K562 (cell line): Measurements from ENCODE around the gene RSPH1. TPM values are rescaled to one million over a fixed set of nuclear protein-coding genes. Genes with fewer than 3 reads are reported as not detected.

ENCODE experiments used
- ATAC-seq: fragments of 200-7000 bp; cut with Tn5 transposase; 3 replicates; pipeline ENCODE4 v1.9.1; 2020; ENCODE audit warnings: moderate library complexity
- BruUV-seq: library from RNA; stranded (reverse); fragments of 400-500 nt; replicated peaks from 2 replicates; lab custom pipeline; 2021; lab: Mats Ljungman, UMichigan
- CTCF ChIA-PET: fragments of 300-600 bp; formaldehyde crosslinking; extraction: SDS; loops from one replicate; lab custom pipeline; 2021; ENCODE audit warnings: low intra/inter-chr PET ratio; lab: Yijun Ruan, JAX
- POLR2A ChIA-PET: fragments of 300-600, 350-650 bp; sonication (Branson Sonifier 250); formaldehyde crosslinking; extraction: SDS; loops from one replicate; lab custom pipeline; 2021; ENCODE audit warnings: antibody characterized with exemption, inconsistent platforms; lab: Yijun Ruan, JAX
- DNase-seq, 4 experiments: peaks; one replicate each; pipeline versions ENCODE4 v3.0.0 to v3.0.0-alpha.2; 2011 to 2018; ENCODE audit warnings: low spot score in 3 of 4, mixed read lengths in 3 of 4; ENCODE audit errors: extremely low read depth in 1 of 4
- FAIRE-seq: peaks from 2 replicates; lab custom pipeline; 2011; peaks lifted over from hg19 to GRCh38; lab: Jason Lieb, UNC
- H2AFZ ChIP-seq: 2 replicates; pipeline ENCODE4 v1.6.0; 2011; ENCODE audit warnings: low read depth, low read length, control low read depth, inconsistent platforms
- H3K27ac ChIP-seq: fragments of 200-600 bp; 3 replicates; pipeline ENCODE4 v1.8.0; 2011; ENCODE audit warnings: low read depth, mild to moderate bottlenecking, control low read depth, inconsistent platforms, low read length, moderate library complexity, mixed read lengths; ENCODE audit errors: extremely low read depth
- H3K27me3 ChIP-seq, 2 experiments: fragments of 300-600 bp in 1 of 2; 2 replicates in 1 of 2; 3 replicates in 1 of 2; pipeline versions ENCODE4 v1.6.0 to v1.8.0; 2011; ENCODE audit warnings: inconsistent platforms in 2 of 2, low read length in 2 of 2, mild to moderate bottlenecking in 1 of 2, mixed read lengths in 1 of 2, moderate library complexity in 1 of 2; ENCODE audit not compliant: control insufficient read depth in 2 of 2, insufficient read depth in 2 of 2
- H3K36me3 ChIP-seq: fragments of 300-600 bp; 3 replicates; pipeline ENCODE4 v1.8.0; 2011; ENCODE audit warnings: mild to moderate bottlenecking, low read length, inconsistent platforms; ENCODE audit not compliant: control insufficient read depth, insufficient read depth
- H3K4me1 ChIP-seq, 2 experiments: fragments of 200-600 bp in 1 of 2; replicated peaks in 1 of 2; 2 replicates in 1 of 2; 3 replicates in 1 of 2; pipeline versions ENCODE4 v1.5.1 to v1.8.0; 2011; ENCODE audit warnings: inconsistent platforms in 2 of 2, low read length in 2 of 2, mild to moderate bottlenecking in 1 of 2, mixed read lengths in 1 of 2, moderate library complexity in 1 of 2; ENCODE audit not compliant: control insufficient read depth in 2 of 2, insufficient read depth in 2 of 2
- H3K4me2 ChIP-seq: 2 replicates; pipeline ENCODE4 v1.6.1; 2011; ENCODE audit warnings: low read length, control low read depth, inconsistent platforms, mixed read lengths; ENCODE audit not compliant: insufficient read depth
- H3K4me3 ChIP-seq: fragments of 200-600 bp; sonication (generic), shearing (Covaris generic); 2 replicates; pipeline ENCODE4 v1.5.1; 2016; ENCODE audit warnings: control low read depth, inconsistent platforms
- H3K79me2 ChIP-seq: fragments of 200-600 bp; 3 replicates; pipeline ENCODE4 v1.8.0; 2011; ENCODE audit warnings: low read length, inconsistent platforms; ENCODE audit not compliant: control insufficient read depth, insufficient read depth
- H3K9ac ChIP-seq, 2 experiments: 2 replicates each; pipeline versions ENCODE4 v1.6.0 to v1.6.1; 2011; ENCODE audit warnings: low read depth in 2 of 2, low read length in 2 of 2, control low read depth in 1 of 2, inconsistent platforms in 1 of 2, mild to moderate bottlenecking in 1 of 2, mixed read lengths in 1 of 2; ENCODE audit not compliant: insufficient read depth in 1 of 2
- H3K9me1 ChIP-seq: one replicate; pipeline ENCODE4 v1.6.0; 2011; ENCODE audit warnings: inconsistent platforms, mild to moderate bottlenecking, low read length, moderate library complexity; ENCODE audit not compliant: control insufficient read depth, insufficient read depth
- H3K9me3 ChIP-seq: replicated peaks from 2 replicates; pipeline ENCODE4 v1.5.1; 2011; ENCODE audit warnings: low read depth, low read length, inconsistent platforms; ENCODE audit not compliant: control insufficient read depth, insufficient read depth
- H4K20me1 ChIP-seq: replicated peaks from 2 replicates; pipeline ENCODE4 v1.6.1; 2011; ENCODE audit warnings: low read length, inconsistent platforms, mixed read lengths; ENCODE audit not compliant: control insufficient read depth, insufficient read depth
- ATF3 ChIP-seq, 2 experiments: fragments of 450-650 bp in 1 of 2; sonication (generic) in 1 of 2; formaldehyde crosslinking in 1 of 2; IDR thresholded peaks in 1 of 2; conservative IDR thresholded peaks in 1 of 2; 2 replicates each; pipeline versions ENCODE4 v1.6.1 to v1.8.1; 2016 to 2023; ENCODE audit warnings: mild to moderate bottlenecking in 2 of 2, moderate library complexity in 2 of 2, inconsistent platforms in 1 of 2, missing genetic modification reagents in 1 of 2
- C11orf30 ChIP-seq: fragments of 450-650 bp; IDR thresholded peaks from 2 replicates; pipeline ENCODE4 v1.6.1; 2016; ENCODE audit warnings: low read depth, mild to moderate bottlenecking
- JUND ChIP-seq, 2 experiments: IDR thresholded peaks; 2 replicates in 1 of 2; 3 replicates in 1 of 2; pipeline ENCODE4 v1.6.1; 2011; ENCODE audit warnings: borderline replicate concordance in 2 of 2, low read depth in 2 of 2, low read length in 2 of 2, improper control_type of control experiment in 1 of 2, missing biosample characterization in 1 of 2, missing genetic modification characterization in 1 of 2, missing genetic modification reagents in 1 of 2
- KLF10 ChIP-seq: fragments of 250-450 bp; sonication (Bioruptor Pico); IDR thresholded peaks from 2 replicates; pipeline ENCODE4 v1.6.1; 2021; ENCODE audit warnings: matching md5 sums
- SMC3 ChIP-seq: conservative IDR thresholded peaks from 2 replicates; pipeline ENCODE4 v1.6.1; 2011; ENCODE audit warnings: low read depth, low read length, improper control_type of control experiment; ENCODE audit not compliant: insufficient read depth
- XRCC4 ChIP-seq: IDR thresholded peaks from one replicate; pipeline ENCODE4 v1.6.1; 2011; ENCODE audit not compliant: insufficient read depth, insufficient read length; ENCODE audit errors: extremely low read depth
- ZNF696 ChIP-seq: fragments of 250-450 bp; sonication (Bioruptor Pico); conservative IDR thresholded peaks from 2 replicates; pipeline ENCODE4 v1.4.0; 2020; ENCODE audit warnings: mild to moderate bottlenecking, moderate library complexity
- WGBS: fragments of 100-300 bp; shearing (Covaris generic); methylation state at CpG from one replicate; pipeline ENCODE4 v1.1.6; 2016; ENCODE audit warnings: low coverage, mixed read lengths; ENCODE audit not compliant: insufficient coverage; ENCODE audit errors: missing lambda C conversion rate; 5-methylcytosine and 5-hydroxymethylcytosine counted together
- in situ Hi-C: fragments of 300-500 bp; cut with MboI; formaldehyde crosslinking; loops from 4 replicates; pipeline ENCODE4 v1.15.0; 2018; ENCODE audit warnings: inconsistent platforms, mixed read lengths
- intact Hi-C: fragments of 100-400 bp; cut with micrococcal nuclease; formaldehyde crosslinking; loops from 2 replicates; pipeline ENCODE4 v1.14.2; 2022
- polyA plus RNA-seq, 8 experiments: library from polyadenylated mRNA; depleted of rRNA in 4 of 8; stranded (reverse) in 5 of 8; unstranded in 3 of 8; fragments of >200 nt; fragmentation: Nextera tagmentation in 2 of 8; fragmentation: Illumina TruSeq in 1 of 8; extraction: Ambion mirVana in 2 of 8; extraction: Trizol in 1 of 8; gene quantifications; 2 replicates each; pipeline versions ENCODE4 v1.2.1 to v1.2.3, GENCODE V29; 2011 to 2014; ENCODE audit warnings: inconsistent platforms in 1 of 8, missing spikeins in 1 of 8
- total RNA-seq, 7 experiments: library from RNA; depleted of rRNA in 6 of 7; stranded (reverse); fragments of >200 nt in 6 of 7; fragmentation: Illumina TruSeq in 2 of 7; extraction: Trizol in 2 of 7; gene quantifications; 2 replicates each; pipeline versions ENCODE4 v1.2.1 to v1.2.3, GENCODE V29; 2011 to 2021; ENCODE audit warnings: low replicate concordance in 1 of 7

Gene RSPH1
- total and polyA plus RNA-seq, 9 of the 15 experiments (the other 6 are each of a cell fraction or from before 2014, with no cell fraction given), result 0.17 TPM; not detected in 8

GRCh38 chr21:42431196-42431595 lies 64.8 kb downstream of the RSPH1 start (continued):
- TF ChIP-seq XRCC4 (no peak), C11orf30 (no peak), JUND (IDR thresholded peaks at IDR 0.05; ENCODE audit: borderline replicate concordance, low read depth, low read length) (no peak), JUND (tag; IDR thresholded peaks at IDR 0.05; ENCODE audit: borderline replicate concordance, low read depth, low read length) (no peak), SMC3 (no peak)

DNA sequence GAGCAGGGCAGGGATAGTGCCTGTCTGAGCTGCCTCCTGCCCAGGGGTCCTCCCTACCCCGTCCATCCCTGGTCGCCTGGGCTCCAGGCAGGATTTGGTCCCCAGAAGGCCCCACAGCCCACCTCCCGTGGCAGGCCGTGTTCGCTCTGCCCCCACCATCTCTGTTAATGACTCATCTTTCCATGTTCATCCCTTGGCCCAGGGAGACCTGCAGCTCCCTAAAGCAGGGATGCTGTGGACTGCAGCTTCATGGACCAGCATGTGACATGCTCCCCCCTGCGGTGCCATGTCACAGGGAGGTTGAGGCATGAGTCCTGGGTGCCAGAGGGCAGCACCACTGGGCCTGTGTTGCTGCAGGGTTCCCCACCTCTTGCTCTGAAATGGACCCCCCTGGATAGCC lies 65.5 kb downstream of the RSPH1 start:
- Histone ChIP-seq H3K4me3 (no peak overlapping the region), H3K79me2 (no peaks in the 10 kb centered on the region), H3K9me3 (no peaks in the 10 kb centered on the region), H3K9ac (no peak overlapping the region; a peak in 1 of 4 replicates), H3K9me1 (no peaks in the 10 kb centered on the region), H3K4me2 (no peak overlapping the region), H3K36me3 (no peaks in the 10 kb centered on the region), H3K27me3 (peaks cover 0 to 10% of the 10 kb centered on the region in 2 experiments; a peak in 2 of 5 replicates), H3K4me1 (peaks cover 13 to 23% of the 10 kb centered on the region in 2 experiments; a peak in 4 of 5 replicates), H2AFZ (no peak overlapping the region), H3K27ac (no peak overlapping the region), H4K20me1 (no peaks in the 10 kb centered on the region; the same call in 1 of the 2 replicates)
- WGBS, result 17% methylated on average over 6 of the region's 6 CpGs
- no TSS peak for BruUV-seq
- ATAC-seq (no peak), DNase-seq (no peak), FAIRE-seq (no peak)
- in situ Hi-C loops (no loop called here), intact Hi-C loops (no loop called here)
- no peak for TF ChIP-seq KLF10 (CRISPR knock-in tag)
- no peak for TF ChIP-seq ZNF696 (CRISPR knock-in tag)
- peak; percentile 15; the same call in 1 of the 2 replicates for TF ChIP-seq ATF3 (IDR thresholded peaks at IDR 0.05)
- no peak for TF ChIP-seq ATF3 (CRISPR knock-in tag; conservative IDR thresholded peaks at IDR 0.05)
- ChIA-PET POLR2A (interaction anchor here (0.6 to 1.2 kb wide), 3 partner anchors 11 to 32 kb away, joined by 3 to 4 read pairs (median 3); no protein-coding TSS in a partner anchor), CTCF (no interaction called here)
